MM.1S (cell line): Measurements from ENCODE around the gene NDUFAF2.

ENCODE experiments used
- DNase-seq: peaks from one replicate; pipeline ENCODE4 v3.0.0-alpha.2; 2015
- H2AFZ ChIP-seq: fragments of 300-600 bp; sonication (generic); 2 replicates; pipeline ENCODE4 v1.6.0; 2016; ENCODE audit warnings: antibody characterized with exemption, low read length
- H3F3A ChIP-seq: fragments of 300-600 bp; sonication (generic); 2 replicates; pipeline ENCODE4 v1.6.1; 2016; ENCODE audit warnings: mild to moderate bottlenecking, antibody characterized with exemption, low read length, moderate library complexity, mixed read lengths; ENCODE audit not compliant: insufficient read depth
- H3K27ac ChIP-seq: fragments of 300-600 bp; sonication (generic); 2 replicates; pipeline ENCODE4 v1.5.1; 2016; ENCODE audit warnings: mild to moderate bottlenecking, low read length
- H3K27me3 ChIP-seq: fragments of 300-600 bp; sonication (generic); replicated peaks from 2 replicates; pipeline ENCODE4 v1.6.0; 2016; ENCODE audit warnings: low read length; ENCODE audit not compliant: insufficient read depth
- H3K36me3 ChIP-seq: fragments of 300-600 bp; sonication (generic); replicated peaks from 2 replicates; pipeline ENCODE4 v1.6.1; 2016; ENCODE audit warnings: mild to moderate bottlenecking, low read length, mixed read lengths; ENCODE audit not compliant: insufficient read depth
- H3K4me1 ChIP-seq: fragments of 300-600 bp; sonication (generic); 2 replicates; pipeline ENCODE4 v1.6.1; 2016; ENCODE audit warnings: low read length, mixed read lengths
- H3K4me2 ChIP-seq: fragments of 300-600 bp; sonication (generic); 2 replicates; pipeline ENCODE4 v1.6.0; 2016; ENCODE audit warnings: low read depth, low read length
- H3K4me3 ChIP-seq: fragments of 300-600 bp; sonication (generic); 2 replicates; pipeline ENCODE4 v1.5.1; 2016; ENCODE audit warnings: low read length, mixed read lengths
- H3K79me2 ChIP-seq: fragments of 300-600 bp; sonication (generic); 2 replicates; pipeline ENCODE4 v1.6.1; 2016; ENCODE audit warnings: mixed run types, low read length, mixed read lengths
- H3K9ac ChIP-seq: fragments of 300-600 bp; sonication (generic); 2 replicates; pipeline ENCODE4 v1.6.1; 2016; ENCODE audit warnings: low read length, mixed read lengths
- H3K9me2 ChIP-seq: fragments of 300-600 bp; sonication (generic); replicated peaks from 2 replicates; pipeline ENCODE4 v1.6.1; 2016; ENCODE audit warnings: mild to moderate bottlenecking, low read length, mixed read lengths; ENCODE audit not compliant: insufficient read depth
- H3K9me3 ChIP-seq: fragments of 300-600 bp; sonication (generic); replicated peaks from 2 replicates; pipeline ENCODE4 v1.6.1; 2016; ENCODE audit warnings: mild to moderate bottlenecking, low read length, mixed read lengths; ENCODE audit not compliant: insufficient read depth
- H4K20me1 ChIP-seq: fragments of 300-600 bp; sonication (generic); 2 replicates; pipeline ENCODE4 v1.6.1; 2016; ENCODE audit warnings: mild to moderate bottlenecking, low read length, moderate library complexity, mixed read lengths; ENCODE audit not compliant: insufficient read depth
- EZH2 ChIP-seq: fragments of 300-600 bp; sonication (generic); optimal IDR thresholded peaks from 2 replicates; pipeline ENCODE3; 2017; ENCODE audit warnings: low read depth, mild to moderate bottlenecking, antibody characterized with exemption, low read length, mixed read lengths
- EZH2phosphoT487 ChIP-seq: fragments of 300-600 bp; sonication (generic); IDR thresholded peaks from 2 replicates; pipeline ENCODE4 v1.6.1; 2018; ENCODE audit warnings: antibody characterized with exemption, low read length
- TF ChIP-seq, protein P1 (sequence below): fragments of 300-600 bp; sonication (generic); IDR thresholded peaks from 2 replicates; pipeline ENCODE4 v1.5.1; 2016; ENCODE audit warnings: antibody characterized with exemption, low read length, mixed read lengths

Gene NDUFAF2

GRCh38 chr5:61098251-61098995 is 153.4 kb downstream of the NDUFAF2 start:
- Histone ChIP-seq H3K4me1 (no peaks in the 10 kb centered on the region), H3K9me2 (no peaks in the 10 kb centered on the region), H3K79me2 (no peaks in the 10 kb centered on the region), H4K20me1 (no peaks in the 10 kb centered on the region), H3K27ac (no peak overlapping the region), H3K36me3 (no peaks in the 10 kb centered on the region), H3K9me3 (no peaks in the 10 kb centered on the region), H3K27me3 (no peaks in the 10 kb centered on the region), H3K4me2 (no peak overlapping the region), H3K4me3 (no peak overlapping the region), H2AFZ (no peak overlapping the region), H3K9ac (no peak overlapping the region), H3F3A (no peaks in the 10 kb centered on the region)
- DNase-seq = no peak
- TF ChIP-seq, protein P1, sequence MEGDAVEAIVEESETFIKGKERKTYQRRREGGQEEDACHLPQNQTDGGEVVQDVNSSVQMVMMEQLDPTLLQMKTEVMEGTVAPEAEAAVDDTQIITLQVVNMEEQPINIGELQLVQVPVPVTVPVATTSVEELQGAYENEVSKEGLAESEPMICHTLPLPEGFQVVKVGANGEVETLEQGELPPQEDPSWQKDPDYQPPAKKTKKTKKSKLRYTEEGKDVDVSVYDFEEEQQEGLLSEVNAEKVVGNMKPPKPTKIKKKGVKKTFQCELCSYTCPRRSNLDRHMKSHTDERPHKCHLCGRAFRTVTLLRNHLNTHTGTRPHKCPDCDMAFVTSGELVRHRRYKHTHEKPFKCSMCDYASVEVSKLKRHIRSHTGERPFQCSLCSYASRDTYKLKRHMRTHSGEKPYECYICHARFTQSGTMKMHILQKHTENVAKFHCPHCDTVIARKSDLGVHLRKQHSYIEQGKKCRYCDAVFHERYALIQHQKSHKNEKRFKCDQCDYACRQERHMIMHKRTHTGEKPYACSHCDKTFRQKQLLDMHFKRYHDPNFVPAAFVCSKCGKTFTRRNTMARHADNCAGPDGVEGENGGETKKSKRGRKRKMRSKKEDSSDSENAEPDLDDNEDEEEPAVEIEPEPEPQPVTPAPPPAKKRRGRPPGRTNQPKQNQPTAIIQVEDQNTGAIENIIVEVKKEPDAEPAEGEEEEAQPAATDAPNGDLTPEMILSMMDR = no peak
- no peak for TF ChIP-seq EZH2
- no peak for TF ChIP-seq EZH2phosphoT487

DNA sequence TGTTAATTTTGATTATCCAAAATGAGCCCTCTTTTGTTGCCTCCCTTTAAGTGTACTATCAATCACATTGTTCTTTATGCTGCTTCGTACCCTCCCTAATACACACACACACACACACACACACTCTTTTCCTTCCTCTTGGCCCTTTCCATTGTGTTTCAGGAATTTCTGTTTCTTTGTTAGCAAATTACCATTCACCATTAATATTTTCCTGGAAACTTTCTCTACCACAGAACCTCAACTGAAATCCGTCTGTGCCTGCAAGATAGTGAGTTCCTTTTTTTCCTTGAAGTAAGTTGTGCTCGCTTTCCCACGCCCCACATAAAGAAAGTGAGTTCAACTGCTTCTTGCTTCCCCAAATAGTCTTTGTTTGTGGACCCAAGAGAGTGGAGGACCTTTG is 155.4 kb downstream of the NDUFAF2 start:
- no peak for TF ChIP-seq EZH2phosphoT487
- TF ChIP-seq EZH2 = no peak
- TF ChIP-seq, protein P1 = no peak
- no peaks in the 10 kb centered on the region for H4K20me1 ChIP-seq
- H3K27me3 ChIP-seq = no peaks in the 10 kb centered on the region
- H3K27ac ChIP-seq = no peak overlapping the region
- no peak overlapping the region for H2AFZ ChIP-seq
- no peaks in the 10 kb centered on the region for H3K9me3 ChIP-seq
- no peaks in the 10 kb centered on the region for H3K4me1 ChIP-seq
- H3K4me3 ChIP-seq = no peak overlapping the region
- no peaks in the 10 kb centered on the region for H3K79me2 ChIP-seq
- no peak overlapping the region for H3K4me2 ChIP-seq
- H3K9me2 ChIP-seq = no peaks in the 10 kb centered on the region
- H3K36me3 ChIP-seq = no peaks in the 10 kb centered on the region
- DNase-seq = no peak
- no peak overlapping the region for H3K9ac ChIP-seq
- H3F3A ChIP-seq = no peaks in the 10 kb centered on the region

DNA sequence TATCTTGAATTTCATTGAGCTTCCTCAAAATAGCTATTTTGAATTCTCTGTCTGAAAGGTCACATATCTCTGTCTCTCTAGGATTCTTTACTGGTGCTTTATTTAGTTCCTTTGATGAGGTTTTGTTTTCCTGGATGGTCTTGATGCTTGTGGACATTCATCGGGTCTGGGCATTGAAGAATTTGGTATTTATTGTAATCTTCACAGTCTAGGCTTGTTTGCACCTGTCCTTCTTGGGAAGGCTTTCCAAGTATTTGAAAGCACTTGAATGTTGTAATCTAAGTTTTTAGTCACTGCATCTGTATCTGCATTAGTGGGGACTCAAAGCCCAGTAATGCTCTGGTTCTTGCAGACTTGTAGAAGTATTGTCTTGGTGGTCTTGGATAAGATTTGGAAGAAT is 169.4 kb downstream of the NDUFAF2 start:
- no peak overlapping the region for H3K9ac ChIP-seq
- no peak overlapping the region for H3K27ac ChIP-seq
- no peaks in the 10 kb centered on the region for H3K27me3 ChIP-seq
- H3K4me2 ChIP-seq = no peak overlapping the region
- H3K9me3 ChIP-seq = no peaks in the 10 kb centered on the region
- H3K4me1 ChIP-seq = 0 out of 2 replicates have a peak, but pooled peaks cover 4% of the 10 kb centered on the region
- no peak for TF ChIP-seq EZH2
- TF ChIP-seq, protein P1 = no peak
- no peak for TF ChIP-seq EZH2phosphoT487
- H3F3A ChIP-seq = no peaks in the 10 kb centered on the region
- no peak for DNase-seq
- no peaks in the 10 kb centered on the region for H3K9me2 ChIP-seq
- H4K20me1 ChIP-seq = no peaks in the 10 kb centered on the region
- no peak overlapping the region for H2AFZ ChIP-seq
- H3K4me3 ChIP-seq = no peak overlapping the region
- no peaks in the 10 kb centered on the region for H3K79me2 ChIP-seq
- no peaks in the 10 kb centered on the region for H3K36me3 ChIP-seq
